Gastrocnemius medialis (tissue), 4 donors: Measurements from ENCODE around the gene KCNB1. TPM values are rescaled to one million over a fixed set of nuclear protein-coding genes. Genes with fewer than 3 reads are reported as not detected.

Experiments used
- ATAC-seq, 2 donors: fragments of 150-250 bp; one replicate each; pipeline ENCODE4 v1.9.1; 2016
- DNase-seq, 2 donors: peaks; one replicate each; pipeline ENCODE4 v3.0.0-alpha.2; 2019
- H3K27ac ChIP-seq, 4 donors: fragments of 200-600 bp; sonication (generic); 1 replicate in 1 of 4; 2 replicates in 3 of 4; pipeline ENCODE4 v1.5.1; 2016 to 2018; ENCODE audit warnings: mild to moderate bottlenecking in 2 of 4, moderate library complexity in 1 of 4
- H3K27me3 ChIP-seq, 3 donors: fragments of 200-600 bp; sonication (generic) in 2 of 3; 1 replicate in 1 of 3; 2 replicates in 2 of 3; pipeline versions ENCODE4 v1.5.1 to v1.6.0; 2016 to 2019; ENCODE audit warnings: mild to moderate bottlenecking in 1 of 3, moderate library complexity in 1 of 3
- H3K36me3 ChIP-seq, 2 donors: fragments of 200-600 bp; sonication (generic) in 1 of 2; one replicate each; pipeline ENCODE4 v1.5.1; 2017 to 2018
- H3K4me1 ChIP-seq, 2 donors: fragments of 200-600 bp; sonication (generic) in 1 of 2; one replicate each; pipeline ENCODE4 v1.5.1; 2016 to 2017; ENCODE audit warnings: mild to moderate bottlenecking in 2 of 2
- H3K4me3 ChIP-seq, 4 donors: fragments of 200-600 bp; sonication (generic) in 3 of 4; 1 replicate in 1 of 4; 2 replicates in 3 of 4; pipeline ENCODE4 v1.5.1; 2016 to 2019; ENCODE audit warnings: mild to moderate bottlenecking in 2 of 4
- H3K9me3 ChIP-seq, 3 donors: fragments of 200-600 bp; sonication (generic) in 2 of 3; 1 replicate in 1 of 3; 2 replicates in 2 of 3; pipeline ENCODE4 v1.5.1; 2016 to 2019
- POLR2A ChIP-seq, 2 donors: fragments of 450-650 bp; IDR thresholded peaks; one replicate each; pipeline ENCODE4 v1.6.1; 2017; ENCODE audit warnings: antibody characterized with exemption in 2 of 2, mild to moderate bottlenecking in 2 of 2, moderate library complexity in 2 of 2
- in situ Hi-C, 4 donors: fragments of 200-750 bp; cut with MboI; loops; one replicate each; pipeline versions ENCODE4 v1.15.0 to v1.8.0; 2017; ENCODE audit warnings: low sequenced_read_pairs in 4 of 4
- intact Hi-C: fragments of 100-400 bp; cut with DNase I; formaldehyde crosslinking; loops from one replicate; pipeline ENCODE4 v1.15.1; 2023; ENCODE audit warnings: low total_unique reads
- total RNA-seq, 4 donors: library from RNA; depleted of rRNA; stranded (reverse); fragments of >200 nt; gene quantifications; one replicate each; pipeline versions ENCODE4 v1.1.0 to v1.2.3, GENCODE V29; 2016
- TF ChIP-seq, protein P1 (sequence below), 5 experiments: fragments of 450-650 bp in 3 of 5; fragments of 200-600 bp in 2 of 5; sonication (generic) in 2 of 5; IDR thresholded peaks in 4 of 5; conservative IDR thresholded peaks in 1 of 5; 1 replicate in 4 of 5; 2 replicates in 1 of 5; pipeline ENCODE4 v1.5.1; 2016 to 2019; ENCODE audit warnings: antibody characterized with exemption in 5 of 5, mild to moderate bottlenecking in 3 of 5, moderate library complexity in 3 of 5

The KCNB1 gene
- total RNA-seq, 4 donors from 2014 or later = 6.6 to 34.7 (median 9.4) TPM

DNA sequence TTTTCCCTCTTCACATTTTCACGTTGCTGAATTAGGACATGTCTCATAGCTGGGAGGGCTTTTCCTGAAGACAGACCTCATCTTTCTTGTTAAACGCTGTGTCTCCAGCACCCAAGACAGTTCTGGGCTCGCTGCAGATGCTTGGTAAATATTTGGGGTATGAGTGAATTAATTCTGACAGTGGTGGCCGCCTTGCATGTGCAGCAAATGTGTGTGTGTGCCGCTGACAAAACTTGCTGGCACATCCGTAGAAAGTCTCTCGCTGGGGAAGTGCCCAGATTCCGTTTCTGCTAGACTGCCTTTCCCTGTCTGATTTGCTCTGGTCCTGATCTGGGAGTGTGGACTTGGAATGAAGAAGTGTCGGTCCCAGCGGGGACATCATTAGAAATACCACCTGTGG is 156.4 kb downstream of the KCNB1 start:
- no peak overlapping the region for H3K4me3 ChIP-seq
- no peaks in the 10 kb centered on the region for H3K36me3 ChIP-seq
- in situ Hi-C loops = loop anchor here in 1 of 4 donors (25.0 kb wide), 1 partner anchor 536 kb away; no protein-coding TSS in a partner anchor
- no peaks in the 10 kb centered on the region for H3K9me3 ChIP-seq
- no peaks in the 10 kb centered on the region for H3K4me1 ChIP-seq
- H3K27ac ChIP-seq = no peak overlapping the region
- no peak for ATAC-seq
- intact Hi-C loops = no loop called here
- TF ChIP-seq POLR2A (IDR thresholded peaks at IDR 0.05) = no peak
- TF ChIP-seq, protein P1, sequence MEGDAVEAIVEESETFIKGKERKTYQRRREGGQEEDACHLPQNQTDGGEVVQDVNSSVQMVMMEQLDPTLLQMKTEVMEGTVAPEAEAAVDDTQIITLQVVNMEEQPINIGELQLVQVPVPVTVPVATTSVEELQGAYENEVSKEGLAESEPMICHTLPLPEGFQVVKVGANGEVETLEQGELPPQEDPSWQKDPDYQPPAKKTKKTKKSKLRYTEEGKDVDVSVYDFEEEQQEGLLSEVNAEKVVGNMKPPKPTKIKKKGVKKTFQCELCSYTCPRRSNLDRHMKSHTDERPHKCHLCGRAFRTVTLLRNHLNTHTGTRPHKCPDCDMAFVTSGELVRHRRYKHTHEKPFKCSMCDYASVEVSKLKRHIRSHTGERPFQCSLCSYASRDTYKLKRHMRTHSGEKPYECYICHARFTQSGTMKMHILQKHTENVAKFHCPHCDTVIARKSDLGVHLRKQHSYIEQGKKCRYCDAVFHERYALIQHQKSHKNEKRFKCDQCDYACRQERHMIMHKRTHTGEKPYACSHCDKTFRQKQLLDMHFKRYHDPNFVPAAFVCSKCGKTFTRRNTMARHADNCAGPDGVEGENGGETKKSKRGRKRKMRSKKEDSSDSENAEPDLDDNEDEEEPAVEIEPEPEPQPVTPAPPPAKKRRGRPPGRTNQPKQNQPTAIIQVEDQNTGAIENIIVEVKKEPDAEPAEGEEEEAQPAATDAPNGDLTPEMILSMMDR (IDR thresholded peaks at IDR 0.05 in 4 of 5, conservative IDR thresholded peaks at IDR 0.05 in 1 of 5) = no peak
- no peak for DNase-seq
- peaks cover 5 to 19% (median 13%) of the 10 kb centered on the region in 3 donors for H3K27me3 ChIP-seq

GRCh38 chr20:49324306-49324705 is 158.2 kb downstream of the KCNB1 start:
- TF ChIP-seq, protein P1 (IDR thresholded peaks at IDR 0.05 in 4 of 5, conservative IDR thresholded peaks at IDR 0.05 in 1 of 5) = no peak
- no peak for TF ChIP-seq POLR2A (IDR thresholded peaks at IDR 0.05)
- intact Hi-C loops = no loop called here
- Histone ChIP-seq H3K27me3 (peaks cover 20 to 34% (median 29%) of the 10 kb centered on the region in 3 donors), H3K9me3 (no peaks in the 10 kb centered on the region), H3K4me3 (no peak overlapping the region), H3K36me3 (no peaks in the 10 kb centered on the region), H3K4me1 (peaks cover under 1% of the 10 kb centered on the region in 2 donors), H3K27ac (no peak overlapping the region)
- no peak for DNase-seq
- in situ Hi-C loops = no loop called here
- ATAC-seq = no peak

- ATAC-seq (no peak), DNase-seq (no peak)
- H3K4me1 ChIP-seq = peaks cover 6% of the 10 kb centered on the region in 2 donors
- in situ Hi-C loops = no loop called here
- intact Hi-C loops = no loop called here
- H3K9me3 ChIP-seq = no peaks in the 10 kb centered on the region
- peaks cover 25 to 40% (median 35%) of the 10 kb centered on the region in 3 donors for H3K27me3 ChIP-seq
- H3K4me3 ChIP-seq = no peak overlapping the region
- no peak overlapping the region for H3K27ac ChIP-seq
- H3K36me3 ChIP-seq = no peaks in the 10 kb centered on the region
- no peak for TF ChIP-seq POLR2A (IDR thresholded peaks at IDR 0.05)
- TF ChIP-seq, protein P1 (IDR thresholded peaks at IDR 0.05 in 4 of 5, conservative IDR thresholded peaks at IDR 0.05 in 1 of 5) = no peak
Measured at GRCh38 chr20:49323622-49324238, 158.7 kb downstream of the KCNB1 start.

- intact Hi-C loops (no loop called here), in situ Hi-C loops (no loop called here)
- ATAC-seq (no peak), DNase-seq (no peak)
- Histone ChIP-seq H3K9me3 (no peaks in the 10 kb centered on the region), H3K27me3 (peaks cover 37 to 45% (median 40%) of the 10 kb centered on the region in 3 donors), H3K27ac (no peak overlapping the region), H3K4me3 (no peak overlapping the region), H3K36me3 (no peaks in the 10 kb centered on the region), H3K4me1 (peaks cover 11 to 13% of the 10 kb centered on the region in 2 donors)
- TF ChIP-seq, protein P1 (IDR thresholded peaks at IDR 0.05 in 4 of 5, conservative IDR thresholded peaks at IDR 0.05 in 1 of 5) = no peak
- TF ChIP-seq POLR2A (IDR thresholded peaks at IDR 0.05) = no peak
Measured at GRCh38 chr20:49320460-49320859, 162.0 kb downstream of the KCNB1 start.
